Activated CD8-positive, alpha-beta memory T cell treated with anti-CD3 and anti-CD28 coated beads, Interleukin-2, amount 10 ng/mL, durations not matched to agents 7 days and 5 days (primary cell): ENCODE measurements around the gene ZC3H18. TPM values are rescaled to one million over a fixed set of nuclear protein-coding genes. Genes with fewer than 3 reads are reported as not detected.

Source experiments
- ATAC-seq: fragments of 150-1000 bp; cut with Tn5 transposase; one replicate; pipeline ENCODE4 v1.10.0; 2021; ENCODE audit warnings: moderate library complexity
- CTCF ChIA-PET: fragments of 350-600 bp; sonication (Branson Sonifier 250); formaldehyde crosslinking; loops from one replicate; lab custom pipeline; 2021; ENCODE audit warnings: antibody characterized with exemption; lab: Charles Lee
- DNase-seq: peaks from one replicate; pipeline ENCODE4 v3.0.0-alpha.2; 2020
- H3K27ac Mint-ChIP-seq: one replicate; pipeline ENCODE4 v1.8.0; 2021; ENCODE audit warnings: mild to moderate bottlenecking, mixed read lengths
- H3K27me3 Mint-ChIP-seq: one replicate; pipeline ENCODE4 v1.8.0; 2021; ENCODE audit warnings: mixed read lengths
- H3K36me3 Mint-ChIP-seq: one replicate; pipeline ENCODE4 v1.8.0; 2021; ENCODE audit warnings: mild to moderate bottlenecking, mixed read lengths
- H3K4me1 Mint-ChIP-seq: one replicate; pipeline ENCODE4 v1.8.0; 2021; ENCODE audit warnings: mixed read lengths
- H3K4me3 Mint-ChIP-seq: one replicate; pipeline ENCODE4 v1.8.0; 2021; ENCODE audit warnings: mild to moderate bottlenecking, moderate library complexity, mixed read lengths
- H3K9me3 Mint-ChIP-seq: one replicate; pipeline ENCODE4 v1.8.0; 2022; ENCODE audit warnings: low read depth, mixed read lengths
- total RNA-seq, 2 experiments: library from RNA; stranded (reverse); gene quantifications; one replicate each; pipeline ENCODE4 v1.2.3, GENCODE V29; 2021

ZC3H18 gene
- total RNA-seq: 10 to 100 TPM; 88.1 to 93.9 TPM

DNA sequence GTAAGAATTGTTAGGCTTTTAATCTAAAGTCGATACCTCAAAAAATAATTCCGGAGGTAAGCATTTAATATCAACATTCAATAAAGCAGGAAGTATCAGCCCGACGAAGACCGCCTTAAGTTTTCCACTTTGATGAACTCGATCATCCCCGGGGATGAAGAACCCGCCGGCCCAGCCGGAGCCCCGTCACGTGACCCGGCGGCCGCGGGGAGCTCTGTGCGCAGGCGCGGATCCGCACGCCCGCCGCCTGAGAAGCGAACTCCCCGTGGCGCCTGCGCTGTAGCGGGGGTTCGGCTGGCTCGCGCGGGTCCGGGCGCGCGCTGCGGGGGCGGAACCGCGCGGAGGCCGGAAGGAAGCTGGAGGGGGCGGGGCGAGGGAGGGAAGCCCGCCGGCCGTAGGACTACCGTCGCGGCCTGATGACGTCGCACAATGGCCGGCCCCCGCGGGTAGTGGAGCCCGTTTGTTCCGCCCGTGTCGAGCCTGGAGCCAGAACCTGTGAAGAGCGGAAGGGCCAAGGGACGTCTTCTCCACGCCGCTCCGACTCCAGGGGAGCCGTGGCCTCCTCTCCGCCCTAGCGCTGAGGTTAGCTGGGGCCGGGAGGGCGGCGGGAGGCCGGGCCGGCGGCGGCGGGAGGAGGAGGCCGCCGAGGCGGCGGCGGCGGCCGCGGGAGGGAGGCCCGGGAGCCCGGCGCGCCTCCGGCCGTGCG, at the start of gene ZC3H18:
TSS of gene ZC3H18 (plus strand) at position 419 of the 706 bp plus-strand sequence. CDS start 6,721 bp downstream, outside the sequence.
- peak within 1 kb of the TSS; percentile 82 for H3K27ac Mint-ChIP-seq
- peaks cover 3% of the 10 kb centered on the region for H3K36me3 Mint-ChIP-seq
- peak; percentile 97 for DNase-seq
- CTCF ChIA-PET: interaction anchor here (0.6 to 2.2 kb wide), 23 partner anchors 9 to 805 kb away, joined by 3 to 10 read pairs (median 5); partner anchors contain the start of genes BANP and ZFPM1
- peak within 1 kb of the TSS; percentile 87 for H3K4me3 Mint-ChIP-seq
- H3K4me1 Mint-ChIP-seq: peaks cover 33% of the 10 kb centered on the region
- peak; percentile 91 for ATAC-seq
- H3K9me3 Mint-ChIP-seq: no peaks in the 10 kb centered on the region
- H3K27me3 Mint-ChIP-seq: no peaks in the 10 kb centered on the region

DNA sequence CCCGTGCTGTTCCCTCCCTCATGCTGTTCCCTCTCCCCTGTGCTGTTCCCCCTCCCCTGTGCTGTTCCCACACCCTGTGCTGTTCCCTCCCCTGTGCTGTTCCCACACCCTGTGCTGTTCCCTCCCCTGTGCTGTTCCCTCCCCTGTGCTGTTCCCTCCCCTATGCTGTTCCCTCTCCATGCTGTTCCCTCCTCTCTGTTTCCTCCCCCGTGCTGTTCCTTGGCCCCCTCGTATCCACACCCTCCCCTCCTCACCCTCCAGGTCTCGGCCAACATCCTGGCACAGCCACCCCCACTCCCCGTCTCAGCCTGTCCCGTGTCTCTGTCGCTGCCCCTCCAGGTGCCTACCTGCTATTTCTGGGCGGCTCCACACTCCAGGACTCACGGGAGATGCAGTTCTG, 48.5 kb upstream of the ZC3H18 start:
- no peak for ATAC-seq
- H3K36me3 Mint-ChIP-seq: no peaks in the 10 kb centered on the region
- H3K9me3 Mint-ChIP-seq: peaks cover 6% of the 10 kb centered on the region
- H3K27me3 Mint-ChIP-seq: no peaks in the 10 kb centered on the region
- H3K4me1 Mint-ChIP-seq: no peaks in the 10 kb centered on the region
- no peak overlapping the region for H3K27ac Mint-ChIP-seq
- no peak for DNase-seq
- CTCF ChIA-PET: no interaction called here
- H3K4me3 Mint-ChIP-seq: no peak overlapping the region

DNA sequence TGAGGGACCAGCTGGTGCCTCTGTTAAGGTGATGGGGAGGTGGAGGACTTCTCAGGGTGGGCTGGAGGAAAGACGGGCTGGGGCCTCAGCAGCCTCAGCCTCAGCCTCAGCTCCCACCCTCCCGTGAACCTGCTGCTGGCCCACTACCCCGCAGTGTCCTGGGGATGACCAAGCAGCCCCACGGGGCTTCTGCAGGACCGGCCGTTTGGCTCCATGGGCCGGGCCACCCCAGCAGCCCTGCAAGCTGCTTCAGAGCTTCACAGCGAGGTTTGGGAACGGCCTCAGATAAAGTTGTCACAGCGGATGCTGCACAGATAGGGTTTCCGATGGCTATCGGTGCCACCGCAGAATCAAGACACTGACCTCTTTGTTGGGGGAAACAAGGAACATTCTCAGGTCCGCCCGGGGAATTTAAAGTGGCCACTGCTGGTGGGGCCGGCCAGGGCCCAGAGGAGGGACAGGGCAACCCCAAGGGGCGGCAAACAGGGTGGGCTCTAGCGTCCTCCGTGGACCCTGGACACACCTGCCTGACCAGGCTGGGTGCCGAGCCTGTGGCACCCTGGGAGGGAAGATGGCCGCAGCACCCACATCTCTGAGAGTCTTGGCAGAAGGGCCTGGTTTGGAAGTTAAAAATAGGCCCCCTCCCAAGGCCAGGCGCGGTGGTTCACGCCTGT, 47.8 kb upstream of the ZC3H18 start:
- CTCF ChIA-PET: no interaction called here
- Mint-ChIP-seq H3K27ac (no peak overlapping the region), H3K9me3 (peaks cover 3% of the 10 kb centered on the region), H3K4me3 (no peak overlapping the region), H3K27me3 (no peaks in the 10 kb centered on the region), H3K4me1 (no peaks in the 10 kb centered on the region), H3K36me3 (no peaks in the 10 kb centered on the region)
- DNase-seq (no peak), ATAC-seq (no peak)

DNA sequence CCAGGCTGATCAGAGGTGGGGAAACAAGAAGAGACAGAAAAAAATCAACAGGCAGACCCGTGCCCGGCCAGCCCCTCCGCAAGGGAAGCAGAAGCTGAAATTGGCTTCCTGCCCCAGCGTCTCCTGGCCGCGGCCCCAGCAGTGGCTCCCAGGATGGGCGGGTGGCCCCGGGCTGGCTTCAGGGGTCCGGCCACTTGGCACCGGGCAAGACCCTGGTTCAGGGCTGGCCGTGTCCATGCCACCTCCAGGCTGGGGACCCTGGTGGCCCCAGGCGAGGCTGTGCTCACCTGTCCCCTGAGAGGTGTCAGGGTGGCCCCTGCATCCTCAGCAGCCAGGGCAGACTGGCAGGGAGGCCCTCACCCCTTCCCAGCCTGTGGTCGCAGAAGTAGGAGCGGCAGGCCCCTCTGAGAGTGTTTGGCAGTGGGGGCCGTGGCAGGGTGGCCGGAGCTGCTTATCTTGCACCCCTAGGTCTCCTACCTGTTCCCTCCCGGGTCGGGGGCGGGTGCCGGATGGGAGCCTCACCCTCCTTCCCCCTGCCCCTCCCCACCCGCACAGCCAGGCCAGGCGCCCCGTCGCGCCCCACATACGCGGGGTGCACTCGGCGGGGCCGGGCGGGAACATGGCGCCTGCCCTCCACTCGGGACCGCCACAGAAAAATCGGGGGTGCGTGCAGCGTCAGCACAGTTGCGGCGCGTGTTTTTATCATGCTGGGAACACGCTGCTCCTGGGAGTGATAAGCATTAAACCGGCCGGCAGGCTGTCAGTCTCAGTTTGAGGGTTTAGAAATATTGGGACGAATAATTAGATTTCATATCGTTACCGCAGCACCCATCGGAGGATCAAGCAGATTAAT, 46.7 kb upstream of the ZC3H18 start:
- CTCF ChIA-PET: no interaction called here
- Mint-ChIP-seq H3K27ac (no peak overlapping the region), H3K27me3 (no peaks in the 10 kb centered on the region), H3K4me1 (no peaks in the 10 kb centered on the region), H3K9me3 (no peaks in the 10 kb centered on the region), H3K4me3 (no peak overlapping the region), H3K36me3 (no peaks in the 10 kb centered on the region)
- ATAC-seq (no peak), DNase-seq (no peak)

DNA sequence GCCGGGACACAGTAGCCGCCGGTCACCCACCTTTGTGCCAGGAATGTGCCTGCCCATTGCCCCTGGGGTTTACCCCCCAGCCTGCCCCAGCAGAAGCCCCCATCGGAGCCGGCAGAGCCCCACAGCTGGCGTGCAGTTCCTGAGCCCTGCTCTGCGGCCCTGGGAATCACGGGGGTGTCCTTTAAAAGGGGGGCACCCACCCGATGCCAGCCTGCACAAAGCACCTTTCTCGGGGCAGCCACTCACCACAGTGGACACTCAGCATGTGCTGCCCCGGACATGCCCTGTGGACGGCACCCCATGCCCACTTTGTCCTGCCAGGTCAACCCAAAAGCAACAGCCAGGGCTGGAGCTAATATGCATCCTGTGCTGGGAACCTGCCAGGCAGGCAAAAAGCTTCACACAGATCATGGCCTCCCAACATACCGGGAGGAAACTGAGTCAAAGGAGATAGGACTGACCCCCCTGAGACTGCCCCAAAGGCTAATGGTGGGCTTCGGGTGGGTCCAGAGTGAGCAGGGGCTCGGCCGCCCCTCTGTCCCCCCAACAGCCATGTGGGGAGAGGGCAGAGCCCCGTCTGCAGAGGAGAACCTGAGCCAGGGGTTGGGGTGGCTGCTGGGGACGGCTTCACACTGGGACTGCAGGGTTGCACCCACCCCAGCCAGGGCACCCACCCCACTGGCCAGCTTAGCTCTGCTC, 45.8 kb upstream of the ZC3H18 start:
- H3K9me3 Mint-ChIP-seq: no peaks in the 10 kb centered on the region
- CTCF ChIA-PET: no interaction called here
- no peaks in the 10 kb centered on the region for H3K4me1 Mint-ChIP-seq
- H3K36me3 Mint-ChIP-seq: no peaks in the 10 kb centered on the region
- no peaks in the 10 kb centered on the region for H3K27me3 Mint-ChIP-seq
- no peak overlapping the region for H3K4me3 Mint-ChIP-seq
- H3K27ac Mint-ChIP-seq: no peak overlapping the region
- ATAC-seq (no peak), DNase-seq (no peak)

DNA sequence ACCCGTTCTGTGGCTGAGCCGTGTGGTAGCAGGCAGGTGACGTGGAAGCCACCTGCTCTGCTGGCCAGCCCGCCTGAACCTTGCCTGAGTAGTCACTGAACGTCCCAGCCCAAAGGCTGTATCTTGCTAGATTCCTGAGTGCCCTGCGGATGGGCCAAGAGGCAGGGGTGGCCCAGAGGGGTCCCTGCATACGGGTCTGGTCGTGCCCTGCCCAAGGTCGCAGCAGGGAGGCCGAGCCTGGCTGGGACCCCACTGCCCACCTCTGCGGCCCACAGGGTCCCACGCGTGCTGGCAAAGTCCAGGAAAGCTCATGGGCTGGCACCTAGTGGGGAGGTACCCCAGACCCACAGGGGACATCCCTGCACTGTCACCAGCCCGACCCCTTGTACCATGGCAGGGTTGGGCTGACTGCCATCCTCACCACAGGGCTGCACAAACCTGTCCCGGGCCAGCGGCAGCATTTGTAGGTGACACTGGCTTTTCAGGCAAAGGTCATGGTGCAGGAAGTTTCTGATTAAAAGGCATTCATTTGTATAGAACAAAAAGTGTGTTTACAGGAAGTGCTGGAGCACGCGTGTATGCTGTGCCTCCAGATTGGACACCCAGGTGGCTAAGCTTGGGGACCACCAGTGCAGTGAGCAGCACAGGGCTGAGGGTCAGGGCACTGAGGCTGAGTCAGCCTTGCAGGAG, 45.1 kb upstream of the ZC3H18 start:
- no peaks in the 10 kb centered on the region for H3K36me3 Mint-ChIP-seq
- H3K27ac Mint-ChIP-seq: no peak overlapping the region
- CTCF ChIA-PET: interaction anchor here (0.9 kb wide), 1 partner anchor 15 kb away, joined by 3 read pairs; no protein-coding TSS in a partner anchor
- no peaks in the 10 kb centered on the region for H3K4me1 Mint-ChIP-seq
- no peak overlapping the region for H3K4me3 Mint-ChIP-seq
- no peaks in the 10 kb centered on the region for H3K27me3 Mint-ChIP-seq
- H3K9me3 Mint-ChIP-seq: no peaks in the 10 kb centered on the region
- DNase-seq (no peak), ATAC-seq (no peak)

DNA sequence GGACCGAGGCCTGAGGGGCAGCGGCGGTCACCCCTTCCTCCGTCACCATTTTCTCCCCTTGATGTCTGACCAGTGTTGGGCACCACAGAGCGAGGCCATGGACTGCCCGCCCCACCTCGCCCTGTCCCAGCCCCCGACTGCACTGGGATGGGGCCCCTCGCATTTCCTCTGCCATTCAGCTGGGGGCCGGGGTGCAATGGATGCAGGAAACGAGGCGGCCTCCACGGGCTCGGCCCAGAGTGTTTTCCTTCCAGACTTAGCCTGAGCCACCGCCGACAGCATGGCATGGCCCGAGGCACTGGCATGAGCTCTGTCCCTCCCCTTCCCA, 44.6 kb upstream of the ZC3H18 start:
- H3K27me3 Mint-ChIP-seq: no peaks in the 10 kb centered on the region
- H3K27ac Mint-ChIP-seq: no peak overlapping the region
- no peak overlapping the region for H3K4me3 Mint-ChIP-seq
- CTCF ChIA-PET: interaction anchor here (0.9 kb wide), 1 partner anchor 14 kb away, joined by 3 read pairs; no protein-coding TSS in a partner anchor
- DNase-seq (no peak), ATAC-seq (no peak)
- no peaks in the 10 kb centered on the region for H3K36me3 Mint-ChIP-seq
- no peaks in the 10 kb centered on the region for H3K9me3 Mint-ChIP-seq
- no peaks in the 10 kb centered on the region for H3K4me1 Mint-ChIP-seq

DNA sequence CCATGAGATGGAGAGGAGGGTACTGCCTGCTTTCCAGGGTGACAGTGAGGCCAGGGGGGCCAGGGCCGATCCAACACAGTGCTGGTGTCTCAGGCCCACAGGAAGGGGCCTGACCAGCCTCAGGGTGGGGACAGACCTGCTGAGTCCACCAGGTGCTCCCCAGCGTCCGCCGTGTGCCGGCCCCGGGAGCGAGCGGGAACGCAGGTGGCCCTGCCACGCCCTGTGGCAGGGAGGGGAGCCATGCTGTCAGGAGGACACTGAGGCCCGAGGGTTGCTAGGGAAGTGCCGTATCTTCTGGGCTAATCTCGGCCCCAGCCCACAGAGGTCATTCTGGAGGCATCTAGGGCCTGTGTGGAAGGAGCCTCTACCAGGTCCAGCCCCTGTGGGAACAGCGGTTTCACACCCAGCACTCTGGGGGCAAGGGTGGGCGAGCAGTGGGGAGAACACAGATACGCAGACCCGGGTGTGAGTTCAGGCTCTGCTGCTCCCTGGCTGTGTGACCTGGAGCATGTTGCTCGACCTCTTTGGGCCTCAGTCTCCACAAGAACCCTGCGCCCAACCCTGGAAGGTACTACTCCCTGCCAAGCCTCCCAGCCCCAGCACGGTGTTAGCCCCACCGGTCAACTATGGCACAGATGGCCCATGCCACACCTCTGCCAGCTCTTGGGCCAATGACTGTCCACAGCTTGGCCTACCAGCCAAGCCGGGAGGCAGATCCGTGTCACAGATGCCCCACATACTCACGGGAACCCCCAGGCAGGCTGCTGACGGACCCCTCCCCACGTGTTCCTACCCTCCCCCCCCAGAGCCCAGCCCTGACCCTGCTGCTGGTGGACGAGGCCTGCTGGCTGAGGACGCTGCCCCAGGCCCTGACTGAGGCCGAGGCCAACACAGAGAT, 43.9 kb upstream of the ZC3H18 start:
- CTCF ChIA-PET: interaction anchor here (0.9 kb wide), 1 partner anchor 13 kb away, joined by 3 read pairs; no protein-coding TSS in a partner anchor
- H3K27ac Mint-ChIP-seq: no peak overlapping the region
- H3K9me3 Mint-ChIP-seq: no peaks in the 10 kb centered on the region
- DNase-seq (no peak), ATAC-seq (no peak)
- no peaks in the 10 kb centered on the region for H3K27me3 Mint-ChIP-seq
- no peak overlapping the region for H3K4me3 Mint-ChIP-seq
- no peaks in the 10 kb centered on the region for H3K4me1 Mint-ChIP-seq
- no peaks in the 10 kb centered on the region for H3K36me3 Mint-ChIP-seq

DNA sequence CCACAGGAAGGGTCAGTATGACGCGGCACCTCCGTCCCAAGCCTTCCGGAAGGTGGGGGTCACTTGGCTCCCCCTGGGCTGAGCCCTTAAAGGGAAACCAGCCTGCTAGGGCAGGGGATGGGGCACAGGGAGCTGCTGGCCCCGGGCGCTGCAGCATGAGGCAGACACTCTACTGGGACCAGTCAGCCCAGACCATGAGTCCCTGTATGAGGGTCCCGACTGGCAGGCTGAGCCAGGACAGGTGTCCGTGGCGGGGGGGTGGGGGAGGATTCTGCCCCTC, 43.4 kb upstream of the ZC3H18 start:
- Mint-ChIP-seq H3K4me1 (no peaks in the 10 kb centered on the region), H3K27me3 (no peaks in the 10 kb centered on the region), H3K9me3 (no peaks in the 10 kb centered on the region), H3K36me3 (no peaks in the 10 kb centered on the region), H3K4me3 (no peak overlapping the region), H3K27ac (no peak overlapping the region)
- DNase-seq (no peak), ATAC-seq (no peak)
- CTCF ChIA-PET: no interaction called here

DNA sequence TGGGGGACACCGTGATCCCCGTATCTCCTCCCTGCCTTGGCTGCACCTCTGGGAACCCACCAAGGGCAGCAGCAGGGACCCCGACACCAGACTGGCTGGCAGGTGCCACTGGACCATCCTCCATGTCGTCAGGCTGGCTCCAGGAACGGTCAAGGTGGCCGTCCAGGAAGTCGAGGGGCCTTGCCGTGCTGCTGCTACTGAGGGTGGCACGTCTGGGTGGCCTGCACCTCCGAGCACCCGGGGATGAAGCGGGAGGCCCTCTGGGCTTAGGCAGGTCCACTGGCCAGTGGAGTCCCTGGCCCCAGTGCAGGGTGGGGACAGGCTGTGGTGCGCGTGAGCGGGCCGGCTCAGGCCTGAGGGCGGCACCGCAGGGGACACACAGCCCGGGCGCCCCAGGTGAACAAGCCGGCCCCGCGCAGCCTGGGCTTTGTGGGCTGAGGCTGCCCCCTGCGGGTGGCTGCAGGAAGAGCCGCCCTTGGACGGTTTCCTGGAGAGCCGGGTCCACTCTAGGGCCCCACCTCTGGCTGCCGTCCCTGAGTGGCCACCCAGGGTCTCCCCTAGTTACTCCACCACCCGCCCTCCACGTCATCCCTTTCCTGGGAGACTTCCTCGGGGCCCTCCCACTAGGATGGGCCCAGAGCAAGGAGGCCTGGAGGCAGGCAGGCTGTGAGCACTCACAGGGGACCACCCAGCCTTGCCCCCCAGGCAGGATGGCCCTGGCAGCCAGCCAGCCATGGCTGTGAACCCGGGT, 42.8 kb upstream of the ZC3H18 start:
- DNase-seq (peak; percentile 72), ATAC-seq (peak; percentile 63)
- Mint-ChIP-seq H3K27ac (no peak overlapping the region), H3K4me3 (no peak overlapping the region), H3K36me3 (no peaks in the 10 kb centered on the region), H3K9me3 (no peaks in the 10 kb centered on the region), H3K27me3 (no peaks in the 10 kb centered on the region), H3K4me1 (no peaks in the 10 kb centered on the region)
- CTCF ChIA-PET: no interaction called here

DNA sequence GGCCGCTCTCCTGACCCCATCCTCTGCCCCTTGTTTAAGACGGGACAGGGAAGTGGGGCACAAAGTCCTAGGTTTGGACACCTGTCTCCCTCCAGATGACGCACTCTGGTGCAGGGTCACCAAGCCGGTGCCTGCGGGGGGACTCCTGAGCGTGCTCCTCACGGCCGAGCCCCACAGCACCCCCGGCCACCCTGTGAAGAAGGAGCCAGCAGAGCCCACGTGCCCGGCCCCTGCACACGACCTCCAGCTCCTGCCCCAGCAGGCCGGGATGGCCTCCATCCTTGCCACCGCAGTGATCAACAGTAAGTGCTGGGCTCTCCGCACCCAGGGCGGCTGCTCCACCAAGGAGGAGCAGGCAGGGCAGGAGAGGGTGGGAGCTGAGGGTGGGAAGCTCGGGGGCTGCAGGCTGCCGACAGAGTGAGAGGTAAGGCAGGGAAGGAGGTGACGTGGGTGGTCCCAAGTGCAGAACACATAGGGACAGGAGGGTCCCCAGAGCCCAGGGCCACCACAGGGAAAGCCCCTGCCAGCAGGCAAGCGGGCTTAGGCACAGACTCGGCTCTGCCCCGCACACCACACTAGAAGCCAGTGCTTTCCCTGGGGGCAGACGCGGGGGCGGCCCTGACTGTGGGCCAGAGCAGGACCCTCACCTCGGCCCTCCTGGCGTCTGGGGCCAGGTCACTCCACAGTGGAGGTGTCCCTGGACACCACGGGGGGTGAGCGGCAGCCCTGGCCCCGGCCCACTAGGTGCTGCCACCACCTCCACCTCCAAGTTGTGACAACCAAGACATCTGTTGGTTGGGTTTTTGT, 42.1 kb upstream of the ZC3H18 start:
- no peaks in the 10 kb centered on the region for H3K36me3 Mint-ChIP-seq
- no peaks in the 10 kb centered on the region for H3K27me3 Mint-ChIP-seq
- DNase-seq (no peak), ATAC-seq (no peak)
- CTCF ChIA-PET: no interaction called here
- no peak overlapping the region for H3K27ac Mint-ChIP-seq
- H3K4me3 Mint-ChIP-seq: no peak overlapping the region
- H3K9me3 Mint-ChIP-seq: no peaks in the 10 kb centered on the region
- H3K4me1 Mint-ChIP-seq: no peaks in the 10 kb centered on the region
